DND-41 (cell line): ENCODE results near the gene CLDN9.

Experiments used
- ATAC-seq: fragments of 200-7000 bp; cut with Tn5 transposase; 3 replicates; pipeline ENCODE4 v1.9.1; 2021; ENCODE audit warnings: low read depth; ENCODE audit not compliant: insufficient read depth
- DNase-seq: peaks from one replicate; pipeline ENCODE4 v3.0.0-alpha.2; 2020
- H2AFZ ChIP-seq: 2 replicates; pipeline ENCODE4 v1.6.0; 2012; ENCODE audit warnings: low read depth, low read length
- H3K27ac ChIP-seq: 2 replicates; pipeline ENCODE4 v1.5.1; 2012; ENCODE audit warnings: low read length, inconsistent platforms
- H3K27me3 ChIP-seq: fragments of 200-600 bp; sonication (generic); 2 replicates; pipeline ENCODE4 v1.6.0; 2012; ENCODE audit warnings: low read length, mild to moderate bottlenecking, inconsistent platforms; ENCODE audit not compliant: insufficient read depth, poor library complexity
- H3K36me3 ChIP-seq: 2 replicates; pipeline ENCODE4 v1.5.1; 2012; ENCODE audit warnings: low read length, inconsistent platforms; ENCODE audit not compliant: insufficient read depth
- H3K4me1 ChIP-seq: 2 replicates; pipeline ENCODE4 v1.5.1; 2012; ENCODE audit warnings: mild to moderate bottlenecking, low read length; ENCODE audit not compliant: insufficient read depth
- H3K4me2 ChIP-seq: 2 replicates; pipeline ENCODE4 v1.6.0; 2012; ENCODE audit warnings: mild to moderate bottlenecking, moderate library complexity, low read length, inconsistent platforms; ENCODE audit not compliant: insufficient read depth
- H3K4me3 ChIP-seq, 2 experiments: fragments of 200-600 bp in 1 of 2; shearing (Covaris generic) in 1 of 2; 2 replicates each; pipeline ENCODE4 v1.5.1; 2012 to 2016; ENCODE audit warnings: inconsistent platforms in 2 of 2, low read length in 2 of 2, mild to moderate bottlenecking in 2 of 2, low read depth in 1 of 2, moderate library complexity in 1 of 2
- H3K79me2 ChIP-seq: 2 replicates; pipeline ENCODE4 v1.6.0; 2012; ENCODE audit warnings: low read length, inconsistent platforms; ENCODE audit not compliant: insufficient read depth
- H3K9ac ChIP-seq: 2 replicates; pipeline ENCODE4 v1.6.0; 2012; ENCODE audit warnings: low read depth, mild to moderate bottlenecking, inconsistent platforms, low read length, moderate library complexity
- H3K9me3 ChIP-seq: 2 replicates; pipeline ENCODE4 v1.5.1; 2012; ENCODE audit warnings: low read length, moderate library complexity, mild to moderate bottlenecking, inconsistent platforms; ENCODE audit not compliant: insufficient read depth, severe bottlenecking
- H4K20me1 ChIP-seq: 2 replicates; pipeline ENCODE4 v1.6.0; 2012; ENCODE audit warnings: low read length; ENCODE audit not compliant: insufficient read depth
- CTCF ChIP-seq: IDR thresholded peaks from 2 replicates; pipeline ENCODE4 v1.5.1; 2012; ENCODE audit warnings: borderline replicate concordance, low read length, moderate library complexity, mild to moderate bottlenecking; ENCODE audit not compliant: poor library complexity, severe bottlenecking; ENCODE audit errors: extremely low read depth
- EZH2 ChIP-seq: IDR thresholded peaks from 3 replicates; pipeline ENCODE4 v1.6.1; 2012; ENCODE audit warnings: borderline replicate concordance, low read depth, mild to moderate bottlenecking, moderate library complexity, low read length, inconsistent platforms; ENCODE audit not compliant: severe bottlenecking

Gene CLDN9

GRCh38 chr16:2964475-2965336 is 48.0 kb upstream of the CLDN9 start:
- Histone ChIP-seq H3K9ac (no peak overlapping the region), H3K36me3 (no peaks in the 10 kb centered on the region; the same call in 1 of the 2 replicates), H3K4me2 (no peak overlapping the region), H4K20me1 (peaks cover 11% of the 10 kb centered on the region), H3K79me2 (peaks cover 8% of the 10 kb centered on the region), H3K4me3 (no peak overlapping the region), H3K9me3 (no peaks in the 10 kb centered on the region), H3K27me3 (peaks cover 24% of the 10 kb centered on the region), H3K27ac (no peak overlapping the region), H3K4me1 (peaks cover 23% of the 10 kb centered on the region), H2AFZ (no peak overlapping the region)
- DNase-seq (peak; percentile 59), ATAC-seq (no peak)
- TF ChIP-seq EZH2: no peak
- TF ChIP-seq CTCF: no peak

GRCh38 chr16:2966043-2966807 is 46.5 kb upstream of the CLDN9 start:
- Histone ChIP-seq H3K9ac (no peak overlapping the region), H4K20me1 (peaks cover 23% of the 10 kb centered on the region), H3K4me1 (peaks cover 35% of the 10 kb centered on the region), H2AFZ (no peak overlapping the region), H3K9me3 (no peaks in the 10 kb centered on the region), H3K27ac (no peak overlapping the region), H3K36me3 (peaks cover 9% of the 10 kb centered on the region), H3K4me3 (no peak overlapping the region), H3K4me2 (no peak overlapping the region), H3K27me3 (peaks cover 24% of the 10 kb centered on the region), H3K79me2 (peaks cover 23% of the 10 kb centered on the region)
- no peak for DNase-seq
- TF ChIP-seq CTCF (no peak), EZH2 (no peak)
- no peak for ATAC-seq

- TF ChIP-seq CTCF: no peak
- no peak for TF ChIP-seq EZH2
- Histone ChIP-seq H3K79me2 (peaks cover 29% of the 10 kb centered on the region), H3K27ac (no peak overlapping the region), H2AFZ (no peak overlapping the region), H3K9ac (no peak overlapping the region), H4K20me1 (peaks cover 28% of the 10 kb centered on the region), H3K36me3 (peaks cover 15% of the 10 kb centered on the region), H3K4me3 (no peak overlapping the region), H3K4me1 (peaks cover 41% of the 10 kb centered on the region), H3K27me3 (peaks cover 24% of the 10 kb centered on the region), H3K4me2 (no peak overlapping the region), H3K9me3 (no peaks in the 10 kb centered on the region)
- ATAC-seq (no peak), DNase-seq (no peak)
Measured at GRCh38 chr16:2966808-2967191, 45.9 kb upstream of the CLDN9 start.
